NCI-H1930 (cell line): ENCODE data around the gene POLN.
A peak's percentile ranks its signal among the peaks of the same experiment; 100 is the strongest.

Source experiments
- DNase-seq, 2 experiments: peaks; one replicate each; lab custom pipeline; 2025; lab: John Stamatoyannopoulos, UW

The POLN gene

GRCh38 chr4:2059046-2059725, 182.7 kb downstream of the POLN start, which contains the start of gene NAT8L:
Gene NAT8L, plus strand, starts transcription at chr4:2059327. Its CDS starts 185 bp downstream, at chr4:2059512.
- peak; percentile 55 to 71 for DNase-seq

GRCh38 chr4:2058264-2059045, 183.5 kb downstream of the POLN start:
- DNase-seq, result peak; percentile 60 to 75

GRCh38 chr4:2057382-2058065, 184.4 kb downstream of the POLN start:
- DNase-seq, result no peak

- DNase-seq, result no peak
Measured at GRCh38 chr4:2054217-2054616, 187.7 kb downstream of the POLN start.

GRCh38 chr4:2051086-2051485, 190.8 kb downstream of the POLN start:
- no peak for DNase-seq

GRCh38 chr4:2049811-2050210, 192.1 kb downstream of the POLN start:
- no peak for DNase-seq

GRCh38 chr4:2049381-2049780, 192.5 kb downstream of the POLN start:
- no peak for DNase-seq

- no peak for DNase-seq
Measured at GRCh38 chr4:2048831-2049230, 193.1 kb downstream of the POLN start.

- DNase-seq, result no peak
Measured at GRCh38 chr4:2047781-2048581, 193.9 kb downstream of the POLN start.

- no peak for DNase-seq
Measured at GRCh38 chr4:2047031-2047660, 194.8 kb downstream of the POLN start.

GRCh38 chr4:2046031-2046961, 195.6 kb downstream of the POLN start:
- DNase-seq, result no peak

GRCh38 chr4:2045518-2045951, 196.4 kb downstream of the POLN start:
- DNase-seq, result no peak

- DNase-seq, result no peak
Measured at GRCh38 chr4:2044542-2045517, 197.1 kb downstream of the POLN start.

GRCh38 chr4:2044119-2044485, 197.8 kb downstream of the POLN start:
- DNase-seq, result no peak

- DNase-seq, result no peak
Measured at GRCh38 chr4:2043396-2044118, 198.4 kb downstream of the POLN start.

- DNase-seq, result no peak
Measured at GRCh38 chr4:2042947-2043395, 198.9 kb downstream of the POLN start.

- DNase-seq, result no peak
Measured at GRCh38 chr4:2042204-2042946, 199.5 kb downstream of the POLN start.
